Common myeloid progenitor, CD34-positive (primary cell): ENCODE data around the gene FOXK2.
"Not testable (repeated sequence)": the region's sequence is repeated elsewhere in the genome, so short reads cannot be mapped to it uniquely, and the experiment has no call there.

Experiments used
- CTCF ChIA-PET: fragments of 350-600 bp; sonication (Branson Sonifier 250); formaldehyde crosslinking; loops from one replicate; lab custom pipeline; 2021; ENCODE audit warnings: antibody characterized with exemption; lab: Charles Lee
- POLR2A ChIA-PET: fragments of 350-600 bp; sonication (Branson Sonifier 250); formaldehyde crosslinking; loops from one replicate; lab custom pipeline; 2021; ENCODE audit warnings: antibody characterized with exemption; lab: Charles Lee
- DNase-seq, 3 donors: peaks; one replicate each; pipeline versions ENCODE4 v3.0.0 to v3.0.0-alpha.2; 2013
- H3K27ac ChIP-seq, 2 experiments: 1 replicate in 1 of 2; 2 replicates in 1 of 2; pipeline ENCODE4 v1.7.0; 2013; ENCODE audit warnings: inconsistent platforms in 2 of 2, low read length in 2 of 2, mild to moderate bottlenecking in 2 of 2, low read depth in 1 of 2, moderate library complexity in 1 of 2; ENCODE audit not compliant: severe bottlenecking in 2 of 2, insufficient read depth in 1 of 2, poor library complexity in 1 of 2
- H3K27me3 ChIP-seq, 5 experiments: replicated peaks in 2 of 5; 1 replicate in 3 of 5; 2 replicates in 2 of 5; pipeline versions ENCODE4 v1.6.1 to v1.7.0; 2013; ENCODE audit warnings: low read length in 4 of 5, mild to moderate bottlenecking in 2 of 5, moderate library complexity in 2 of 5, inconsistent platforms in 1 of 5; ENCODE audit not compliant: insufficient read depth in 5 of 5, control insufficient read depth in 4 of 5
- H3K36me3 ChIP-seq, 4 experiments: 1 replicate in 2 of 4; 2 replicates in 2 of 4; pipeline versions ENCODE4 v1.6.1 to v1.7.0; 2013; ENCODE audit warnings: low read length in 3 of 4, control low read depth in 1 of 4, mild to moderate bottlenecking in 1 of 4; ENCODE audit not compliant: control insufficient read depth in 4 of 4, insufficient read depth in 4 of 4
- H3K4me1 ChIP-seq, 4 experiments: 1 replicate in 3 of 4; 2 replicates in 1 of 4; pipeline versions ENCODE4 v1.6.1 to v1.7.1; 2013; ENCODE audit warnings: low read length in 3 of 4, mild to moderate bottlenecking in 3 of 4, control low read depth in 1 of 4, inconsistent platforms in 1 of 4, moderate library complexity in 1 of 4; ENCODE audit not compliant: control insufficient read depth in 4 of 4, insufficient read depth in 4 of 4; ENCODE audit errors: control extremely low read depth in 1 of 4
- H3K4me3 ChIP-seq, 7 experiments: 1 replicate in 4 of 7; 2 replicates in 3 of 7; pipeline versions ENCODE4 v1.5.1 to v1.7.0; 2013; ENCODE audit warnings: mild to moderate bottlenecking in 7 of 7, low read length in 6 of 7, moderate library complexity in 6 of 7, inconsistent platforms in 2 of 7, low read depth in 2 of 7, control low read depth in 1 of 7; ENCODE audit not compliant: insufficient read depth in 4 of 7, control insufficient read depth in 1 of 7; ENCODE audit errors: extremely low read depth in 1 of 7
- H3K9me3 ChIP-seq, 5 experiments: 1 replicate in 4 of 5; 2 replicates in 1 of 5; pipeline versions ENCODE4 v1.6.1 to v1.7.1; 2013; ENCODE audit warnings: low read length in 4 of 5, mild to moderate bottlenecking in 2 of 5, inconsistent platforms in 1 of 5, low read depth in 1 of 5, moderate library complexity in 1 of 5; ENCODE audit not compliant: control insufficient read depth in 4 of 5, insufficient read depth in 2 of 5; ENCODE audit errors: control extremely low read depth in 1 of 5
- WGBS: methylation state at CpG from one replicate; pipeline ENCODE4 v1.1.5; 2013; ENCODE audit not compliant: insufficient coverage; 5-methylcytosine and 5-hydroxymethylcytosine counted together

Gene FOXK2

DNA sequence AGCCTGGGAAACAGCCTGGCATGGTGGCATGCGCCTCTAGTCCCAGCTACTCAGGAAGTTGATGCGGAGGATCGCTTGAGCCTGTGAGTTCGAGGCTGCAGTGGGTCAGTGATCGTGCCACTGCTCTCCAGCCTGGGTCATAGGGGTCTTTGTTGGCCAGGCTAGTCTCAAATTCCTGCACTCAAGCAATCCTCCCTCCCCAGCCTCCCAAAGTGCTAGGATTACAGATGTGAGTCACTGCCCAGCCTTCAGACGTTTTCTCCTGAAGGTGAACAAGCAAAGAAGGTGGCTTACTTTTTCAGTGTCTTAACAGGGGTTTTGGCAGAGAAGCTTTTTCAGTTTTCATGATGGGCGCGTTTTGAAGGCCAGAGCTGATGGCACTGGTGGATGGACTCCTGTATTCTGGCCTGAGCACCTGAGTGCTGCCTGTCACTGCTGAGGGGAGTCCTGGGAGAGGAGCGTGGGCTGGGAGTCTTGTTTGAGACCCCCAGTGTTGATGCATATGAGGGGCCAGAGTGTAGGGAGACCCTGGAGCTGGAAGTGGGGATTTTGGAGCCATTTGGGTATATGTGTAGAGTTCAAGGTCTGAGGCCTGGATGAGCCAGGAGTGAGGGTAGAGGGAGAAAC, 41.4 kb downstream of the FOXK2 start:
- POLR2A ChIA-PET, result no interaction called here
- no peaks in the 10 kb centered on the region for H3K9me3 ChIP-seq
- H3K4me1 ChIP-seq, result peaks cover 0 to 18% (median 10%) of the 10 kb centered on the region in 4 experiments
- H3K4me3 ChIP-seq, result no peak overlapping the region
- DNase-seq, result no peak
- H3K27me3 ChIP-seq, result no peaks in the 10 kb centered on the region
- H3K36me3 ChIP-seq, result peaks cover 3 to 26% (median 13%) of the 10 kb centered on the region in 4 experiments
- CTCF ChIA-PET, result interaction anchor here (0.9 to 1.3 kb wide), 2 partner anchors 55 to 204 kb away, joined by 3 read pairs; no protein-coding TSS in a partner anchor
- 90% methylated on average over 9 of the region's 9 CpGs for WGBS
- no peak overlapping the region for H3K27ac ChIP-seq

DNA sequence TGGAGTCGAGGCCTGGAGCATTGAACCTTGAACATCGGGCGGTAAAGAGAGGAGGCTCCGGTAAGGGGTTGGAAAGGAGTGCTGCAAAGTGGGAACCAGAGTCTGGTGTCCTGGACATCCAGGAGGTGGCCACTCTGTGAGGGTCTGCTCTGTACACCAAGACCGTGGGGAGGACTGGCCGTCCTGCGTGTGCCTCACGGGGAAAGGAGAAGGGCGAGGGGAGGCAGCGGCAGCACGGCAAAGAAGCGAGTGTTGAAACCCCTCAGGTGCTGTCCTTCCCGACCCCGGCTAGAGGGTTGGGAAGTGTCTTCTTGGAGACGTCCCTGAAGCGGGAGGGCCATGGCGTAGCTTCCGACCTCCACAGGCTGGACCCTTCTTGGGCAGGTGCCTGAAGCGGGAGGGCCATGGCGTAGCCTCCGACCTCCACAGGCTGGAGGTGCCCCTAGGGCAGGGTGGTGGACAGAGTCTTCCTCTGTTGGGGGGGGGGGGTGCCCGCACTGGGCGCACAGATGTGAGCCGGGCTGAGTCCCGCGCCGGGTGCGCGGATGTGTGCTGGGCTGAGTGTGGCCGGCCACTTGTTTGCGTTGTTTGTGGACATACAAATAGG, 42.0 kb downstream of the FOXK2 start:
- WGBS, result 96% methylated on average over 28 of the region's 31 CpGs
- CTCF ChIA-PET, result no interaction called here
- no peaks in the 10 kb centered on the region for H3K27me3 ChIP-seq
- POLR2A ChIA-PET, result no interaction called here
- H3K9me3 ChIP-seq, result no peaks in the 10 kb centered on the region
- no peak for DNase-seq
- no peak overlapping the region for H3K4me3 ChIP-seq
- peaks cover 6 to 31% (median 17%) of the 10 kb centered on the region in 4 experiments for H3K36me3 ChIP-seq
- H3K4me1 ChIP-seq, result peaks cover 0 to 18% (median 10%) of the 10 kb centered on the region in 4 experiments
- H3K27ac ChIP-seq, result no peak overlapping the region

- H3K27me3 ChIP-seq, H3K4me3 ChIP-seq, H3K27ac ChIP-seq, DNase-seq, H3K9me3 ChIP-seq: not testable (repeated sequence)
- WGBS, result 98% methylated on average over 6 of the region's 7 CpGs
- ChIA-PET CTCF (interaction anchor here (1.4 kb wide), 1 partner anchor 9 kb away, joined by 3 read pairs; no protein-coding TSS in a partner anchor), POLR2A (interaction anchor here (0.6 kb wide), 1 partner anchor 311 kb away, joined by 12 read pairs; no protein-coding TSS in a partner anchor)
- peaks cover 6 to 41% (median 26%) of the 10 kb centered on the region in 4 experiments for H3K36me3 ChIP-seq
- peaks cover 0 to 18% (median 10%) of the 10 kb centered on the region in 4 experiments for H3K4me1 ChIP-seq
These were observed 43.2 kb downstream of the FOXK2 start for GRCh38 chr17:82562718-82563220.

DNA sequence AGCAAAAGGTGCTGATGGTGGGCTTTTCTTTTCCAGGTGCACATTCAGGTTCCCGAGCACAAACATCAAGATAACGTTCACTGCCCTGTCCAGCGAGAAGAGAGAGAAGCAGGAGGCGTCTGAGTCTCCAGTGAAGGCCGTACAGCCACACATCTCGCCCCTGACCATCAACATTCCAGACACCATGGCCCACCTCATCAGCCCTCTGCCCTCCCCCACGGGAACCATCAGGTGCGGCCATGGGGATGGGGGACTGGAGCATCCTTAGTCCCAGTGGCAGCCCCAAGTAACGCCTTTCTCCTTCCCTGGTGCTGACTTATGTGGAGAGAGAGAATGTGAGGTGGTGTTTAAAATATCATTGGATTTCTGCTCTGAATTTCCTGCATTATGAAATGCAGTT, 43.8 kb downstream of the FOXK2 start:
- no peak overlapping the region for H3K4me3 ChIP-seq
- DNase-seq, result no peak
- H3K36me3 ChIP-seq, result peaks cover 7 to 41% (median 28%) of the 10 kb centered on the region in 4 experiments
- no peak overlapping the region for H3K27ac ChIP-seq
- no peaks in the 10 kb centered on the region for H3K27me3 ChIP-seq
- H3K9me3 ChIP-seq, result no peaks in the 10 kb centered on the region
- peaks cover 0 to 16% (median 10%) of the 10 kb centered on the region in 4 experiments for H3K4me1 ChIP-seq
- POLR2A ChIA-PET, result no interaction called here
- 100% methylated on average over 6 of the region's 9 CpGs for WGBS
- CTCF ChIA-PET, result interaction anchor here (1.4 kb wide), 1 partner anchor 10 kb away, joined by 3 read pairs; no protein-coding TSS in a partner anchor

- DNase-seq, H3K4me3 ChIP-seq, H3K27me3 ChIP-seq, CTCF ChIA-PET, H3K27ac ChIP-seq, H3K9me3 ChIP-seq, POLR2A ChIA-PET: not testable (repeated sequence)
- Histone ChIP-seq H3K4me1 (peaks cover 0 to 14% (median 10%) of the 10 kb centered on the region in 4 experiments), H3K36me3 (peaks cover 8 to 41% (median 28%) of the 10 kb centered on the region in 4 experiments)
- 83% methylated on average over 3 of the region's 4 CpGs for WGBS
These were observed 44.2 kb downstream of the FOXK2 start for GRCh38 chr17:82563745-82564144.

DNA sequence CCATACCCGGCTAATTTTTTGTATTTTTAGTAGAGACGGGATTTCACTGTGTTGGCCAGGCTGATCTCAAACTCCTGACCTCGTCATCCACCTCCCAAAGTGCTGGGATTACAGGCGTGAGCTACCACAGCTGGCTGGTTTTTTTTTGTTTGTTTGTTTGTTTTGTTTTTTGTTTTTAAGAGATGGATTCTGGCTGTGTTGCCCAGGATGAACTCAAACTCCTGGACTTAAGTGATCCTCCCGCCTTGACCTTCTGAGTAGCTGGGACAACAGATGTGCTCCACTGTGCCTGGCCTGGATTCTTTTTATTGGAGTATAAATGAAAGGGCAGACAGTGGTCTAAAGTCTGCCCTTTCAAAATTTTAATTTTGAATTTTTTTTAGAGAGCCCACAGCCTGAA, 44.7 kb downstream of the FOXK2 start:
- H3K4me1 ChIP-seq, result peaks cover 0 to 12% (median 8%) of the 10 kb centered on the region in 4 experiments
- ChIA-PET POLR2A (no interaction called here), CTCF (no interaction called here)
- peaks cover 11 to 45% (median 32%) of the 10 kb centered on the region in 4 experiments for H3K36me3 ChIP-seq
- H3K27ac ChIP-seq, result no peak overlapping the region
- no peak overlapping the region for H3K4me3 ChIP-seq
- DNase-seq, result no peak
- no peaks in the 10 kb centered on the region for H3K27me3 ChIP-seq
- no peaks in the 10 kb centered on the region for H3K9me3 ChIP-seq
- 96% methylated on average over 4 of the region's 5 CpGs for WGBS

DNA sequence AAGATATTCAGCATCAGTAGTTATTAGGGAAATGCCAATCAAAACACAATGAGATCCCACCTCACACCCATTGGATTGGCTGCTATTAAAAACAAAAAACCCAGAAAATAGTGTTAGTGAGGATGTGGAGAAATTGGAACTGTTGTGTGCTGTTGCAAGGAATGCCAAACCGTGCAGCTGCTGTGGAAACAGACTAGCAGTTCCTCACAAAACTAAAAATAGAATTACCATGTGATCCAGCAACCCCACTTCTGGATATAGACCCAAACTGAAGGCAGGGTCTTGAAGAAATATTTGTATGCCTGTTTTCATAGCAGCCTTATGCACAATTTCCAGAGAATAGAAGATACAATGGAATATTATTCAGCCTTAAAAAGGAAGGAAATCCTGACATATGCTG, 46.0 kb downstream of the FOXK2 start:
- peaks cover 0 to 7% (median 2%) of the 10 kb centered on the region in 4 experiments for H3K4me1 ChIP-seq
- ChIA-PET POLR2A (no interaction called here), CTCF (no interaction called here)
- H3K4me3 ChIP-seq, result no peak overlapping the region
- no peaks in the 10 kb centered on the region for H3K9me3 ChIP-seq
- no CpG with 5 or more reads among the region's 1 CpG for WGBS
- no peak overlapping the region for H3K27ac ChIP-seq
- H3K36me3 ChIP-seq, result peaks cover 12 to 55% (median 38%) of the 10 kb centered on the region in 4 experiments
- no peaks in the 10 kb centered on the region for H3K27me3 ChIP-seq
- no peak for DNase-seq
